ENCODE data around the gene RGS6. TPM values are rescaled to one million over a fixed set of nuclear protein-coding genes. Genes with fewer than 3 reads are reported as not detected.

Gene RGS6
- total RNA-seq, 1 experiment from 2014 or later = not detected

- no peak overlapping the region for H2AFZ ChIP-seq (ENCODE audit: low read length)
- ChIA-PET CTCF (no interaction called here), POLR2A (ENCODE audit: unreplicated experiment) (no interaction called here)
- no peak overlapping the region for H3K4me2 ChIP-seq (ENCODE audit: low read length)
- ATAC-seq (no peak), DNase-seq (no peak)
- no peaks in the 10 kb centered on the region for H3K36me3 ChIP-seq (ENCODE audit: low read depth, low read length)
- no peaks in the 10 kb centered on the region for H3K9me2 ChIP-seq (replicated peaks; ENCODE audit: low read length)
- no peaks in the 10 kb centered on the region for H3K79me2 ChIP-seq (ENCODE audit: low read length)
- H3K27ac ChIP-seq (ENCODE audit: low read length) = no peak overlapping the region
- no peaks in the 10 kb centered on the region for H3K4me1 ChIP-seq (ENCODE audit: insufficient read depth, low read length)
- H3K27me3 ChIP-seq (ENCODE audit: low read length) = peaks cover 51% of the 10 kb centered on the region
- no peak overlapping the region for H3K9ac ChIP-seq (ENCODE audit: low read length)
- H4K20me1 ChIP-seq (ENCODE audit: low read length) = no peaks in the 10 kb centered on the region
- BruUV-seq (replicated peaks) = no TSS peak
- TF ChIP-seq EZH2phosphoT487 (IDR thresholded peaks at IDR 0.05; ENCODE audit: borderline replicate concordance, low read length) = no peak
- TF ChIP-seq EZH2 (IDR thresholded peaks at IDR 0.05; ENCODE audit: low read length, unreplicated experiment) = no peak
- TF ChIP-seq, protein P1, sequence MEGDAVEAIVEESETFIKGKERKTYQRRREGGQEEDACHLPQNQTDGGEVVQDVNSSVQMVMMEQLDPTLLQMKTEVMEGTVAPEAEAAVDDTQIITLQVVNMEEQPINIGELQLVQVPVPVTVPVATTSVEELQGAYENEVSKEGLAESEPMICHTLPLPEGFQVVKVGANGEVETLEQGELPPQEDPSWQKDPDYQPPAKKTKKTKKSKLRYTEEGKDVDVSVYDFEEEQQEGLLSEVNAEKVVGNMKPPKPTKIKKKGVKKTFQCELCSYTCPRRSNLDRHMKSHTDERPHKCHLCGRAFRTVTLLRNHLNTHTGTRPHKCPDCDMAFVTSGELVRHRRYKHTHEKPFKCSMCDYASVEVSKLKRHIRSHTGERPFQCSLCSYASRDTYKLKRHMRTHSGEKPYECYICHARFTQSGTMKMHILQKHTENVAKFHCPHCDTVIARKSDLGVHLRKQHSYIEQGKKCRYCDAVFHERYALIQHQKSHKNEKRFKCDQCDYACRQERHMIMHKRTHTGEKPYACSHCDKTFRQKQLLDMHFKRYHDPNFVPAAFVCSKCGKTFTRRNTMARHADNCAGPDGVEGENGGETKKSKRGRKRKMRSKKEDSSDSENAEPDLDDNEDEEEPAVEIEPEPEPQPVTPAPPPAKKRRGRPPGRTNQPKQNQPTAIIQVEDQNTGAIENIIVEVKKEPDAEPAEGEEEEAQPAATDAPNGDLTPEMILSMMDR (conservative IDR thresholded peaks at IDR 0.05; ENCODE audit: low read depth, low read length) = no peak
- no peaks in the 10 kb centered on the region for H3F3A ChIP-seq (ENCODE audit: low read length, unreplicated experiment)
- intact Hi-C loops (cut with micrococcal nuclease) = no loop called here
- H3K9me3 ChIP-seq (ENCODE audit: low read length) = no peaks in the 10 kb centered on the region
- H3K4me3 ChIP-seq (ENCODE audit: low read length) = no peak overlapping the region
Observed at GRCh38 chr14:71967704-71968103, 35.5 kb downstream of the RGS6 start.

GRCh38 chr14:71970272-71970671 lies 38.0 kb downstream of the RGS6 start:
- ChIA-PET POLR2A (ENCODE audit: unreplicated experiment) (no interaction called here), CTCF (no interaction called here)
- Histone ChIP-seq H2AFZ (ENCODE audit: low read length) (no peak overlapping the region), H4K20me1 (ENCODE audit: low read length) (no peaks in the 10 kb centered on the region), H3K36me3 (ENCODE audit: low read depth, low read length) (no peaks in the 10 kb centered on the region), H3K9ac (ENCODE audit: low read length) (no peak overlapping the region), H3K9me2 (replicated peaks; ENCODE audit: low read length) (no peaks in the 10 kb centered on the region), H3K79me2 (ENCODE audit: low read length) (no peaks in the 10 kb centered on the region), H3K27ac (ENCODE audit: low read length) (no peak overlapping the region), H3K4me1 (ENCODE audit: insufficient read depth, low read length) (no peaks in the 10 kb centered on the region), H3K4me3 (ENCODE audit: low read length) (no peak overlapping the region), H3K9me3 (ENCODE audit: low read length) (no peaks in the 10 kb centered on the region), H3F3A (ENCODE audit: low read length, unreplicated experiment) (no peaks in the 10 kb centered on the region), H3K27me3 (ENCODE audit: low read length) (peaks cover 37% of the 10 kb centered on the region), H3K4me2 (ENCODE audit: low read length) (no peak overlapping the region)
- no TSS peak for BruUV-seq (replicated peaks)
- no peak for DNase-seq
- no peak for ATAC-seq
- intact Hi-C loops (cut with micrococcal nuclease) = no loop called here
- no peak for TF ChIP-seq EZH2phosphoT487 (IDR thresholded peaks at IDR 0.05; ENCODE audit: borderline replicate concordance, low read length)
- TF ChIP-seq, protein P1 (conservative IDR thresholded peaks at IDR 0.05; ENCODE audit: low read depth, low read length) = no peak
- no peak for TF ChIP-seq EZH2 (IDR thresholded peaks at IDR 0.05; ENCODE audit: low read length, unreplicated experiment)

GRCh38 chr14:71985538-71986189 lies 53.4 kb downstream of the RGS6 start:
- H3K4me2 ChIP-seq (ENCODE audit: low read length) = no peak overlapping the region
- no peaks in the 10 kb centered on the region for H3K36me3 ChIP-seq (ENCODE audit: low read depth, low read length)
- no peak overlapping the region for H3K4me3 ChIP-seq (ENCODE audit: low read length)
- DNase-seq = no peak
- no peaks in the 10 kb centered on the region for H3K4me1 ChIP-seq (ENCODE audit: insufficient read depth, low read length)
- H4K20me1 ChIP-seq (ENCODE audit: low read length) = no peaks in the 10 kb centered on the region
- ChIA-PET POLR2A (ENCODE audit: unreplicated experiment) (no interaction called here), CTCF (no interaction called here)
- H3K9me3 ChIP-seq (ENCODE audit: low read length) = no peaks in the 10 kb centered on the region
- no peaks in the 10 kb centered on the region for H3F3A ChIP-seq (ENCODE audit: low read length, unreplicated experiment)
- H3K9ac ChIP-seq (ENCODE audit: low read length) = no peak overlapping the region
- H3K27ac ChIP-seq (ENCODE audit: low read length) = no peak overlapping the region
- peaks cover 57% of the 10 kb centered on the region for H3K27me3 ChIP-seq (ENCODE audit: low read length)
- ATAC-seq = no peak
- H3K9me2 ChIP-seq (replicated peaks; ENCODE audit: low read length) = no peaks in the 10 kb centered on the region
- no peak overlapping the region for H2AFZ ChIP-seq (ENCODE audit: low read length)
- no TSS peak for BruUV-seq (replicated peaks)
- intact Hi-C loops (cut with micrococcal nuclease) = no loop called here
- no peaks in the 10 kb centered on the region for H3K79me2 ChIP-seq (ENCODE audit: low read length)
- TF ChIP-seq, protein P1 (conservative IDR thresholded peaks at IDR 0.05; ENCODE audit: low read depth, low read length) = no peak
- TF ChIP-seq EZH2phosphoT487 (IDR thresholded peaks at IDR 0.05; ENCODE audit: borderline replicate concordance, low read length) (no peak), EZH2 (IDR thresholded peaks at IDR 0.05; ENCODE audit: low read length, unreplicated experiment) (no peak)
